HG02981 (cell line): ENCODE measurements around the gene DPH6.
"Not testable (repeated sequence)": the region's sequence is repeated elsewhere in the genome, so short reads cannot be mapped to it uniquely, and the experiment has no call there.

Experiments
- ATAC-seq: cut with Tn5 transposase; IDR thresholded peaks from one replicate; pipeline ENCODE4 v1.9.1; 2021; ENCODE audit warnings: mild to moderate bottlenecking, moderate library complexity; ENCODE audit not compliant: unreplicated experiment

The DPH6 gene

DNA sequence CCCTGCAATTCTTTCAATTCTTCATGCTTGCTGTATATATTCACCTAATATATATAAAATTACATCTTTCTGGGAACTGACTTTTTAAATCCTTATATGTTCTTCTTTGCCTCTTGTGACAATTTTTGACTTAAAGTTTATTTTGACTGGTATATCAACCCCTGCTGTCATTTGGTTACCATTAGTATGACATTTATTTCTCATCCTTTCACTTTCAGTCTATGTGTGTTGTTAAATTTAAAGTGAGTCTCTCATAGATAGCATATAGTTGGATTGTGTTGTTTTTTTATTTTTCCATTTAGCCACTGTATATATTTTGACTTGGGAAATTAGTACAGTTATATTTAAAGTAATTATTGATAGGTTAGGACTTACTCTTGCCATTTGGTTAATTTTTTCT is 194.9 kb downstream of the DPH6 start:
- no peak for ATAC-seq

GRCh38 chr15:35349916-35350315 is 196.0 kb downstream of the DPH6 start:
- ATAC-seq = no peak

GRCh38 chr15:35330916-35331315 is 215.0 kb downstream of the DPH6 start:
- no peak for ATAC-seq

DNA sequence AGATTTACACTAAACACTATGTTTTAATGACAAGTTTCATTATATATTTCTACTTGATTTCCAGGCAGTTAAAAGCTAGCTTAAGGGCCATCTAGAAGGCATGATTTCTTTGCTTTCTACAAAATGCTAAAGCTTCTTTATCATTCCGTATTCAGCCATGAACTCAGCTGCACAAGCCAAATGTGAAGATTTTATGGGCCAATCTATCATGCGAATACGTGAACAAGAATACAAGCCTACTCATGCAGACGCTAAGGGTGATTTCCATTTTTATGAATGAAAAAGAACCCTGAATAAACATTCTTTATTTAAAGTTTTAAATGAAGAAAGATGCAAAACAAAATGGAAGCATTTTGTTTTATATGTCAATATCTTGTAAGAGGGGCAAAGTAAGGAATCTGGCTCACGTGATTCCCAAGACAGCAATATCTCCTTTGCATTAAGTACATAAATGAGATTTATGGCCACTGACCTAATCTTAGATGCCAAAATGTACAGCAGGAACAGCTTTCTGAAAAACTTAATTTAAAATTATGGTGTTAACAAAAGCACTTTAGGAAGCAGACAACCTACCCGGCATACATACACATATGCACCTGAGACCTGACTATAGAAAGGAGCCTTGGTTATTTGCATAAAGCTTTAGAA is 215.8 kb downstream of the DPH6 start:
- ATAC-seq = no peak

DNA sequence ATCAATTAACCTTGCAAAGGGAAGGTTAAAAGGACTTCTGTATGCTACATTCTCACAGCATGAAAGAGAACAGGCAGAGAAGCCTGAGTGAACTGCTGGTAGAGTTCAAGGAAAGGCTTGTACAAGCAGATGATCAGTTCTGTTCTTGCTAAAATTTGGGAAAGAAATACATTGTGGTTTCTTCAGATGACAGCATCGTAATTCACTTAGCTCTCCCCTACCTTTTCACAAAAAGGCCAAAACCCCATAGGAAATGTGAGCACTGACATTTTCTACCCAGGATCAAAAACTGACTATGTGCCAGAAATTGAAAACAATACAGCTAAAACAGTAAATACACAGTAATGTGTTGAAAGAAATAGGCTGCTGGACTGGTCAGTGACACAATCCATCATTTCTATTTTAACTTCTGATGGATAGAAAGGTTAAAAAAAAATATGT is 216.4 kb downstream of the DPH6 start:
- ATAC-seq = no peak

- not testable (repeated sequence) for ATAC-seq
Observed at GRCh38 chr15:35328836-35329235, 217.1 kb downstream of the DPH6 start.

DNA sequence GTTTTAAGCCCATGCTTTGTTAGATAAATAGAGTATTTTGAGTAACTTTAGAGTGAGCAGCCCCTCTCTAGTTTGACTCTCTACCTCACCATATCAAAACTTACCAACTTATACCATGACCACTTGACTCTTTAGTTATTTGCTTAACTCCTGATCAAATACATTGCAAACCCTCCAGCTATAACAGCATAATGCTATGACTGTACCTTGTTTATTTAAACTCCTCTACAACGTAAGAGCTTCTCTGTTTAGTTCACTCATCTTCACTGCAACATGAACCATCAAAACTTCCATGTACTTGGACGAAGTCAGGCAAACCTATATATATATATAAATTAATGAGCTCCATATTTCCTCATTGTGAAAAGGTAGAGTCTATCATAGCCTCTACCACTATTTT is 218.2 kb downstream of the DPH6 start:
- ATAC-seq = no peak

DNA sequence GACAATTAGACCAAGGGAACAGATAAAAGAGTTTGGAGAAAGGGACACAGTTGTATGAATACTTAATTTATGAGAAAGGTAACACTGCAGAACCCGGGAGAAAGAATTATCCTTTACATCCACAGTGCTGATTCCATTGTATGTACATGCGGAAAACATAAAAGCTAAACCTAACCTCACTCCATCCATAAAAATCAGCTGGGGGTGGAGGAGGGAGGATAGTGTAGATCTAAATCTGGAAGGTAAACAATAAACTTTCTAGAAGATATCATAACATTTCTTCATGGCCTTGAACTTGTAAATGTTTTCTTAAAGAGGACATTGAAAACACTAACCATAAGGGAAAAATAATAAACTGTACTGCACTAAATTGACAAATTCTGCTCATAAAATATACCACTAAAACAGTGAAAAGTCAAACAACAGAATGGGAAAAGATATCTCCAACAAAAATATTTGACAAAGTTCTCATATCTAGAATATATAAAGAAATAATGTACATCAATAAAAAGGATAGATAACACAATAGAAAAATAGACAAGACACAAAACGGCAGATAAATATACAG is 220.5 kb downstream of the DPH6 start:
- ATAC-seq = no peak

- ATAC-seq = no peak
Observed at GRCh38 chr15:35323141-35323540, 222.8 kb downstream of the DPH6 start.

DNA sequence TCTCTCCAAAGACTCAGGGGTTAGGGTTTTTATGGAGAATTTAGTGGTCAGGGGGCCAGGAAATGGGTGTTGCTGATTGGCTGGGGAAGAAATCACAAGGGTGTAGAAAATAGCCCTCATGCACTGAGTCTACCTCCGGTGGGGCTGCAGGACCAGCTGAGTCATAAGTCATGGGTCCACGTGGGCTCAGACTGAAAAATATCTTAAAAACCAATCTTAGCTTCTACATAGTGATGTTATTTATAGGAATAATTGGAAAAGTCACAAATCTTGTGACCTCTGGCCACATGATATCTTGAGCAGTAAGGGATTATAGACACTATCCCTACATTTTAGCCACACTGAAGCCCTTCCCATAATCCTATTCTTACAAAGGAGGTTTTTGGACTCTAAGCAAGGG is 224.0 kb downstream of the DPH6 start:
- ATAC-seq = no peak

DNA sequence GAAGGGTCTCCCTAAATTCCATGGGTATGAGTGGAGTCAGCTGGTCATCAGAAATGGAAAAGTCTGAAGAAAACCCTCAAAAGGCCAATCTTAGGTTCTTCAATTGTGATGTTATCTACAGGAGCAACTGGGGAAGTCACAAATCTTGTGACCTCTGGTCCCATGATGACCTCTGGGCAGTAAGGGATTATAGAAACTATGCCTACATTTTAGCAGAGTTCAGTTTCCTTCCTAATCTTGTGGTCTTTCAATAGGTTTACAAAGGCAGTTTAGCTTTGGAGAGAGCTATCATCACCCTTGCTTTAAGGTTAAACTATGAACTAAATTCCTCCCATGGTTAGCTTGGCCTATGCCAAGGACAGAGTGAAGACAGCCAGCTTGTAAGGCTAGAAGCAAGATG is 225.1 kb downstream of the DPH6 start:
- ATAC-seq = no peak
